Astrocyte (in vitro differentiated cells and primary cell): ENCODE data around the gene PKP4. TPM values are rescaled to one million over a fixed set of nuclear protein-coding genes. Genes with fewer than 3 reads are reported as not detected.

ENCODE experiments used
- DNase-seq: peaks from one replicate; pipeline ENCODE4 v3.0.0-alpha.2; 2010; ENCODE audit warnings: low read depth
- FAIRE-seq: peaks from 2 replicates; lab custom pipeline; 2011; peaks lifted over from hg19 to GRCh38; lab: Jason Lieb, UNC
- H2AFZ ChIP-seq: 2 replicates; pipeline ENCODE4 v1.6.0; 2012; ENCODE audit warnings: low read depth, low read length, inconsistent platforms
- H3K27ac ChIP-seq: 2 replicates; pipeline ENCODE4 v1.5.1; 2011; ENCODE audit warnings: low read depth, low read length, inconsistent platforms
- H3K27me3 ChIP-seq: 2 replicates; pipeline ENCODE4 v1.6.0; 2011; ENCODE audit warnings: low read length, inconsistent platforms; ENCODE audit not compliant: insufficient read depth
- H3K36me3 ChIP-seq: 2 replicates; pipeline ENCODE4 v1.5.1; 2011; ENCODE audit warnings: low read length, inconsistent platforms; ENCODE audit not compliant: insufficient read depth
- H3K4me1 ChIP-seq: 2 replicates; pipeline ENCODE4 v1.5.1; 2011; ENCODE audit warnings: low read length, inconsistent platforms; ENCODE audit not compliant: insufficient read depth
- H3K4me2 ChIP-seq: 2 replicates; pipeline ENCODE4 v1.6.0; 2012; ENCODE audit warnings: low read length, inconsistent platforms
- H3K4me3 ChIP-seq: 2 replicates; pipeline ENCODE4 v1.5.1; 2011; ENCODE audit warnings: low read depth, mild to moderate bottlenecking, low read length, inconsistent platforms; ENCODE audit not compliant: insufficient read depth
- H3K79me2 ChIP-seq: 2 replicates; pipeline ENCODE4 v1.6.0; 2012; ENCODE audit warnings: mild to moderate bottlenecking, low read length, inconsistent platforms; ENCODE audit not compliant: insufficient read depth
- H3K9ac ChIP-seq: 2 replicates; pipeline ENCODE4 v1.6.0; 2012; ENCODE audit warnings: mild to moderate bottlenecking, low read length, inconsistent platforms
- H3K9me3 ChIP-seq: 2 replicates; pipeline ENCODE4 v1.5.1; 2012; ENCODE audit warnings: low read depth, mild to moderate bottlenecking, low read length, inconsistent platforms; ENCODE audit not compliant: insufficient read depth
- H4K20me1 ChIP-seq: 2 replicates; pipeline ENCODE4 v1.6.0; 2012; ENCODE audit warnings: low read length, inconsistent platforms; ENCODE audit not compliant: insufficient read depth
- H3K27ac Mint-ChIP-seq: one replicate; pipeline ENCODE4 v1.8.0; 2021; ENCODE audit warnings: mild to moderate bottlenecking, mixed read lengths; ENCODE audit not compliant: unreplicated experiment
- H3K27me3 Mint-ChIP-seq: one replicate; pipeline ENCODE4 v1.8.0; 2021; ENCODE audit warnings: low read depth, mixed read lengths; ENCODE audit not compliant: unreplicated experiment
- H3K36me3 Mint-ChIP-seq: one replicate; pipeline ENCODE4 v1.8.0; 2021; ENCODE audit warnings: low read depth, mixed read lengths; ENCODE audit not compliant: unreplicated experiment
- H3K4me1 Mint-ChIP-seq: one replicate; pipeline ENCODE4 v1.8.0; 2021; ENCODE audit warnings: low read depth, mixed read lengths; ENCODE audit not compliant: unreplicated experiment
- H3K4me3 Mint-ChIP-seq: one replicate; pipeline ENCODE4 v1.8.0; 2021; ENCODE audit warnings: mild to moderate bottlenecking, moderate library complexity, mixed read lengths; ENCODE audit not compliant: unreplicated experiment
- H3K9me3 Mint-ChIP-seq: one replicate; pipeline ENCODE4 v1.8.0; 2021; ENCODE audit warnings: mild to moderate bottlenecking, mixed read lengths; ENCODE audit not compliant: unreplicated experiment
- EZH2 ChIP-seq: IDR thresholded peaks from 2 replicates; pipeline ENCODE4 v1.6.1; 2012; ENCODE audit warnings: mild to moderate bottlenecking, low read length, inconsistent platforms; ENCODE audit not compliant: insufficient read depth
- total RNA-seq: library from RNA; stranded (reverse); gene quantifications from 2 replicates; pipeline ENCODE4 v1.2.1, GENCODE V29; 2021
- TF ChIP-seq, protein P1 (sequence below): IDR thresholded peaks from 2 replicates; pipeline ENCODE4 v1.5.1; 2011; ENCODE audit warnings: low read depth, mild to moderate bottlenecking, inconsistent platforms, low read length, moderate library complexity; ENCODE audit not compliant: insufficient read depth

PKP4 gene
- total RNA-seq, 1 donor from 2014 or later = 38.4 TPM

GRCh38 chr2:158493458-158493857, 36.7 kb downstream of the PKP4 start:
- H3K36me3 Mint-ChIP-seq = no peaks in the 10 kb centered on the region
- no peak overlapping the region for H3K9ac ChIP-seq
- H2AFZ ChIP-seq = no peak overlapping the region
- H3K27ac ChIP-seq = no peak overlapping the region
- H3K27ac Mint-ChIP-seq = no peak overlapping the region
- H4K20me1 ChIP-seq = peaks cover 7% of the 10 kb centered on the region
- no peaks in the 10 kb centered on the region for H3K4me1 ChIP-seq
- no peak for DNase-seq
- H3K4me2 ChIP-seq = no peak overlapping the region
- no peaks in the 10 kb centered on the region for H3K27me3 ChIP-seq
- H3K27me3 Mint-ChIP-seq = no peaks in the 10 kb centered on the region
- TF ChIP-seq, protein P1, sequence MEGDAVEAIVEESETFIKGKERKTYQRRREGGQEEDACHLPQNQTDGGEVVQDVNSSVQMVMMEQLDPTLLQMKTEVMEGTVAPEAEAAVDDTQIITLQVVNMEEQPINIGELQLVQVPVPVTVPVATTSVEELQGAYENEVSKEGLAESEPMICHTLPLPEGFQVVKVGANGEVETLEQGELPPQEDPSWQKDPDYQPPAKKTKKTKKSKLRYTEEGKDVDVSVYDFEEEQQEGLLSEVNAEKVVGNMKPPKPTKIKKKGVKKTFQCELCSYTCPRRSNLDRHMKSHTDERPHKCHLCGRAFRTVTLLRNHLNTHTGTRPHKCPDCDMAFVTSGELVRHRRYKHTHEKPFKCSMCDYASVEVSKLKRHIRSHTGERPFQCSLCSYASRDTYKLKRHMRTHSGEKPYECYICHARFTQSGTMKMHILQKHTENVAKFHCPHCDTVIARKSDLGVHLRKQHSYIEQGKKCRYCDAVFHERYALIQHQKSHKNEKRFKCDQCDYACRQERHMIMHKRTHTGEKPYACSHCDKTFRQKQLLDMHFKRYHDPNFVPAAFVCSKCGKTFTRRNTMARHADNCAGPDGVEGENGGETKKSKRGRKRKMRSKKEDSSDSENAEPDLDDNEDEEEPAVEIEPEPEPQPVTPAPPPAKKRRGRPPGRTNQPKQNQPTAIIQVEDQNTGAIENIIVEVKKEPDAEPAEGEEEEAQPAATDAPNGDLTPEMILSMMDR = no peak
- TF ChIP-seq EZH2 = no peak
- no peak overlapping the region for H3K4me3 Mint-ChIP-seq
- H3K4me1 Mint-ChIP-seq = peaks cover 43% of the 10 kb centered on the region
- no peaks in the 10 kb centered on the region for H3K9me3 ChIP-seq
- peaks cover 62% of the 10 kb centered on the region for H3K79me2 ChIP-seq
- H3K4me3 ChIP-seq = no peak overlapping the region
- H3K9me3 Mint-ChIP-seq = no peaks in the 10 kb centered on the region
- FAIRE-seq = no peak
- no peaks in the 10 kb centered on the region for H3K36me3 ChIP-seq

DNA sequence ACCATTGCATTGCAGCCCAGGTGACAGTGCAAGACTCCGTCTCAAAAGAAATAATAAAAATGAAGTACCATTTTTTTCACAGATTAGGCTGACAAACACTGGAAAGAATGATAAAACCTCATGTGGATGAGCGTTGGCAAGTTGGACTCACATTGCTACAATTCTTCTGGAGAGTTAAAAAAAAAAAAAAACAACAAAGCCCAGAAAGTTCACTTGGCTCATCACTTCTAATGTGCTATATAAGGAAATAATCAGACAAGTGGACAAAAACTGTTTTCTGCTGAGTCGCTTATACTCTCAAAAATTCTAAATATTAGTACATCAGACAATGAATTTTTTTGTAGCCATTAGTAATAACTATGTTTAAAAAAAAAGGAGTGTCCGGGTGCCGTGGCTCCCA, 38.4 kb downstream of the PKP4 start:
- FAIRE-seq = no peak
- H3K27me3 ChIP-seq = no peaks in the 10 kb centered on the region
- H3K9ac ChIP-seq = no peak overlapping the region
- no peak overlapping the region for H3K4me2 ChIP-seq
- no peak overlapping the region for H2AFZ ChIP-seq
- no peak for TF ChIP-seq EZH2
- TF ChIP-seq, protein P1 = no peak
- Mint-ChIP-seq H3K27me3 (no peaks in the 10 kb centered on the region), H3K27ac (peak overlapping the region; percentile 54), H3K9me3 (no peaks in the 10 kb centered on the region), H3K4me1 (peaks cover 40% of the 10 kb centered on the region), H3K4me3 (no peak overlapping the region), H3K36me3 (no peaks in the 10 kb centered on the region)
- peaks cover 60% of the 10 kb centered on the region for H3K79me2 ChIP-seq
- peak; percentile 83 for DNase-seq
- no peak overlapping the region for H3K27ac ChIP-seq
- H3K4me3 ChIP-seq = no peak overlapping the region
- H3K4me1 ChIP-seq = no peaks in the 10 kb centered on the region
- H4K20me1 ChIP-seq = peaks cover 7% of the 10 kb centered on the region
- no peaks in the 10 kb centered on the region for H3K36me3 ChIP-seq
- no peaks in the 10 kb centered on the region for H3K9me3 ChIP-seq

DNA sequence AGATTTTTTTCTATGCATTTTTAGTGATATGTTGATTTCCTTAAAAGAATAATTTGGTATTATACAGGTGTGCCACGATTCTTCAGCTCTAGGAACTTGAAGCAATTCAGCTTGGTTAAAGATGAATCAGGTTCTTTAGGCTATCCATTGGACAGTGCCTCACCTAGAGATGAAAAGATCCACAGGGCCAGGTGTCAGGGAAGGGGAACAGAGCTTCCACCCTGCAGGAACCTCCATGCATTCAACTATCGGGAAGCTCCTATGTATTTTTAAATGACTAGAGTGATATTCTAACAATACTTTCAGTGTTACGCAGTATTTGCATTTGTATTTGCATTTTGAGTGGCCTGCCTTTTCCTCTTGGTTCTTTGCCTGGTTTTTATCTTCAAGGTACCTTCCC, 40.2 kb downstream of the PKP4 start:
- Histone ChIP-seq H2AFZ (no peak overlapping the region), H3K27me3 (no peaks in the 10 kb centered on the region), H3K4me1 (no peaks in the 10 kb centered on the region), H3K9me3 (no peaks in the 10 kb centered on the region), H4K20me1 (peaks cover 7% of the 10 kb centered on the region), H3K36me3 (no peaks in the 10 kb centered on the region), H3K79me2 (peaks cover 53% of the 10 kb centered on the region), H3K4me3 (no peak overlapping the region), H3K27ac (no peak overlapping the region), H3K9ac (no peak overlapping the region), H3K4me2 (no peak overlapping the region)
- Mint-ChIP-seq H3K4me1 (peaks cover 52% of the 10 kb centered on the region), H3K27ac (no peak overlapping the region), H3K27me3 (no peaks in the 10 kb centered on the region), H3K4me3 (no peak overlapping the region), H3K9me3 (no peaks in the 10 kb centered on the region), H3K36me3 (no peaks in the 10 kb centered on the region)
- DNase-seq (no peak), FAIRE-seq (no peak)
- no peak for TF ChIP-seq EZH2
- TF ChIP-seq, protein P1 = no peak
